ENCODE measurements around the gene TRIM26.
"Not testable (repeated sequence)": the region's sequence is repeated elsewhere in the genome, so short reads cannot be mapped to it uniquely, and the experiment has no call there.

TRIM26 gene

GRCh38 chr6:30172681-30173080 lies 40.5 kb downstream of the TRIM26 start:
- H3K4me3 ChIP-seq (ENCODE audit: control insufficient read depth in 1 of 7, extremely low read depth in 1 of 7, insufficient read depth in 4 of 7, low read depth in 2 of 7, low read length in 6 of 7): no peak overlapping the region
- no peaks in the 10 kb centered on the region for H3K36me3 ChIP-seq (ENCODE audit: control insufficient read depth in 4 of 4, insufficient read depth in 4 of 4, low read length in 3 of 4)
- DNase-seq: no peak
- ChIA-PET POLR2A (no interaction called here), CTCF (interaction anchor here (1.1 kb wide), 1 partner anchor 159 kb away, joined by 4 read pairs; no protein-coding TSS in a partner anchor)
- H3K27me3 ChIP-seq (replicated peaks in 2 of 5; ENCODE audit: control insufficient read depth in 4 of 5, insufficient read depth in 5 of 5, low read length in 4 of 5): peaks cover 7 to 67% (median 28%) of the 10 kb centered on the region in 5 experiments
- H3K27ac ChIP-seq (ENCODE audit: insufficient read depth in 1 of 2, low read depth in 1 of 2, low read length in 2 of 2, poor library complexity in 1 of 2, severe bottlenecking in 2 of 2): no peak overlapping the region
- WGBS (ENCODE audit: insufficient coverage): 95% methylated on average over 4 of the region's 4 CpGs
- H3K4me1 ChIP-seq (ENCODE audit: control extremely low read depth in 1 of 4, control insufficient read depth in 4 of 4, insufficient read depth in 4 of 4, low read length in 3 of 4): peaks cover 0 to 23% (median 18%) of the 10 kb centered on the region in 4 experiments
- H3K9me3 ChIP-seq (ENCODE audit: control extremely low read depth in 1 of 5, control insufficient read depth in 4 of 5, insufficient read depth in 2 of 5, low read depth in 1 of 5, low read length in 4 of 5): no peaks in the 10 kb centered on the region

GRCh38 chr6:30171677-30172471 lies 41.3 kb downstream of the TRIM26 start:
- H3K36me3 ChIP-seq (ENCODE audit: control insufficient read depth in 4 of 4, insufficient read depth in 4 of 4, low read length in 3 of 4): no peaks in the 10 kb centered on the region
- no peak overlapping the region for H3K27ac ChIP-seq (ENCODE audit: insufficient read depth in 1 of 2, low read depth in 1 of 2, low read length in 2 of 2, poor library complexity in 1 of 2, severe bottlenecking in 2 of 2)
- no peaks in the 10 kb centered on the region for H3K9me3 ChIP-seq (ENCODE audit: control extremely low read depth in 1 of 5, control insufficient read depth in 4 of 5, insufficient read depth in 2 of 5, low read depth in 1 of 5, low read length in 4 of 5)
- 6% methylated on average over 54 of the region's 62 CpGs for WGBS (ENCODE audit: insufficient coverage)
- ChIA-PET POLR2A (no interaction called here), CTCF (interaction anchor here (0.7 to 2.2 kb wide), 9 partner anchors 8 to 158 kb away, joined by 3 to 13 read pairs (median 3); no protein-coding TSS in a partner anchor)
- H3K4me3 ChIP-seq (ENCODE audit: control insufficient read depth in 1 of 7, extremely low read depth in 1 of 7, insufficient read depth in 4 of 7, low read depth in 2 of 7, low read length in 6 of 7): peak overlapping the region in 4 of 7 experiments; percentile 12 to 54 (median 36)
- DNase-seq: peak in 1 of 3 donors; percentile 31
- H3K4me1 ChIP-seq (ENCODE audit: control extremely low read depth in 1 of 4, control insufficient read depth in 4 of 4, insufficient read depth in 4 of 4, low read length in 3 of 4): peaks cover 3 to 31% (median 24%) of the 10 kb centered on the region in 4 experiments
- peaks cover 4 to 59% (median 26%) of the 10 kb centered on the region in 5 experiments for H3K27me3 ChIP-seq (replicated peaks in 2 of 5; ENCODE audit: control insufficient read depth in 4 of 5, insufficient read depth in 5 of 5, low read length in 4 of 5)

- POLR2A ChIA-PET: interaction anchor here (0.8 kb wide), 1 partner anchor 19 kb away, joined by 3 read pairs; no protein-coding TSS in a partner anchor
- Histone ChIP-seq H3K9me3 (ENCODE audit: control extremely low read depth in 1 of 5, control insufficient read depth in 4 of 5, insufficient read depth in 2 of 5, low read depth in 1 of 5, low read length in 4 of 5) (no peaks in the 10 kb centered on the region), H3K4me3 (ENCODE audit: control insufficient read depth in 1 of 7, extremely low read depth in 1 of 7, insufficient read depth in 4 of 7, low read depth in 2 of 7, low read length in 6 of 7) (no peak overlapping the region), H3K4me1 (ENCODE audit: control extremely low read depth in 1 of 4, control insufficient read depth in 4 of 4, insufficient read depth in 4 of 4, low read length in 3 of 4) (peaks cover 3 to 32% (median 24%) of the 10 kb centered on the region in 4 experiments), H3K27ac (ENCODE audit: insufficient read depth in 1 of 2, low read depth in 1 of 2, low read length in 2 of 2, poor library complexity in 1 of 2, severe bottlenecking in 2 of 2) (no peak overlapping the region), H3K36me3 (ENCODE audit: control insufficient read depth in 4 of 4, insufficient read depth in 4 of 4, low read length in 3 of 4) (no peaks in the 10 kb centered on the region), H3K27me3 (replicated peaks in 2 of 5; ENCODE audit: control insufficient read depth in 4 of 5, insufficient read depth in 5 of 5, low read length in 4 of 5) (peaks cover 3 to 45% (median 22%) of the 10 kb centered on the region in 5 experiments)
- whole genome bisulfite sequencing (ENCODE audit: insufficient coverage): 35% methylated on average over 7 of the region's 7 CpGs
- peak; percentile 74 to 87 (median 80) for DNase-seq
- CTCF ChIA-PET: interaction anchor here (0.9 to 2.2 kb wide), 7 partner anchors 17 to 68 kb away, joined by 3 to 13 read pairs (median 5); no protein-coding TSS in a partner anchor
These were observed 43.3 kb downstream of the TRIM26 start for GRCh38 chr6:30169658-30170614.

- H3K36me3 ChIP-seq (ENCODE audit: control insufficient read depth in 4 of 4, insufficient read depth in 4 of 4, low read length in 3 of 4): no peaks in the 10 kb centered on the region
- no peak overlapping the region for H3K27ac ChIP-seq (ENCODE audit: insufficient read depth in 1 of 2, low read depth in 1 of 2, low read length in 2 of 2, poor library complexity in 1 of 2, severe bottlenecking in 2 of 2)
- no CpG with 5 or more reads among the region's 1 CpG for WGBS (ENCODE audit: insufficient coverage)
- no peak overlapping the region for H3K4me3 ChIP-seq (ENCODE audit: control insufficient read depth in 1 of 7, extremely low read depth in 1 of 7, insufficient read depth in 4 of 7, low read depth in 2 of 7, low read length in 6 of 7)
- H3K9me3 ChIP-seq (ENCODE audit: control extremely low read depth in 1 of 5, control insufficient read depth in 4 of 5, insufficient read depth in 2 of 5, low read depth in 1 of 5, low read length in 4 of 5): no peaks in the 10 kb centered on the region
- H3K27me3 ChIP-seq (replicated peaks in 2 of 5; ENCODE audit: control insufficient read depth in 4 of 5, insufficient read depth in 5 of 5, low read length in 4 of 5): peaks cover 3 to 35% (median 20%) of the 10 kb centered on the region in 5 experiments
- peaks cover 3 to 39% (median 30%) of the 10 kb centered on the region in 4 experiments for H3K4me1 ChIP-seq (ENCODE audit: control extremely low read depth in 1 of 4, control insufficient read depth in 4 of 4, insufficient read depth in 4 of 4, low read length in 3 of 4)
- ChIA-PET POLR2A (no interaction called here), CTCF (interaction anchor here (0.8 to 3.0 kb wide), 11 partner anchors 13 to 149 kb away, joined by 3 to 27 read pairs (median 4); partner anchors contain the start of gene TRIM40)
- DNase-seq: no peak
These were observed 44.5 kb downstream of the TRIM26 start for GRCh38 chr6:30168741-30169140.

GRCh38 chr6:30167101-30167500 lies 46.1 kb downstream of the TRIM26 start:
- ChIA-PET CTCF (interaction anchor here (0.9 to 3.0 kb wide), 9 partner anchors 15 to 319 kb away, joined by 3 to 27 read pairs (median 5); partner anchors contain the start of gene TRIM40), POLR2A (interaction anchor here (0.9 kb wide), 1 partner anchor 12 kb away, joined by 3 read pairs; no protein-coding TSS in a partner anchor)
- WGBS (ENCODE audit: insufficient coverage): 8% methylated on average over 3 of the region's 6 CpGs
- Histone ChIP-seq H3K27ac (ENCODE audit: insufficient read depth in 1 of 2, low read depth in 1 of 2, low read length in 2 of 2, poor library complexity in 1 of 2, severe bottlenecking in 2 of 2) (no peak overlapping the region), H3K9me3 (ENCODE audit: control extremely low read depth in 1 of 5, control insufficient read depth in 4 of 5, insufficient read depth in 2 of 5, low read depth in 1 of 5, low read length in 4 of 5) (no peaks in the 10 kb centered on the region), H3K27me3 (replicated peaks in 2 of 5; ENCODE audit: control insufficient read depth in 4 of 5, insufficient read depth in 5 of 5, low read length in 4 of 5) (peaks cover 3 to 20% (median 10%) of the 10 kb centered on the region in 5 experiments), H3K36me3 (ENCODE audit: control insufficient read depth in 4 of 4, insufficient read depth in 4 of 4, low read length in 3 of 4) (no peaks in the 10 kb centered on the region), H3K4me3 (ENCODE audit: control insufficient read depth in 1 of 7, extremely low read depth in 1 of 7, insufficient read depth in 4 of 7, low read depth in 2 of 7, low read length in 6 of 7) (no peak overlapping the region), H3K4me1 (ENCODE audit: control extremely low read depth in 1 of 4, control insufficient read depth in 4 of 4, insufficient read depth in 4 of 4, low read length in 3 of 4) (peaks cover 3 to 49% (median 35%) of the 10 kb centered on the region in 4 experiments)
- DNase-seq: peak in 2 of 3 donors; percentile 51 to 54

- H3K9me3 ChIP-seq (ENCODE audit: control extremely low read depth in 1 of 5, control insufficient read depth in 4 of 5, insufficient read depth in 2 of 5, low read depth in 1 of 5, low read length in 4 of 5); H3K4me3 ChIP-seq (ENCODE audit: control insufficient read depth in 1 of 7, extremely low read depth in 1 of 7, insufficient read depth in 4 of 7, low read depth in 2 of 7, low read length in 6 of 7); H3K36me3 ChIP-seq (ENCODE audit: control insufficient read depth in 4 of 4, insufficient read depth in 4 of 4, low read length in 3 of 4); H3K27me3 ChIP-seq (replicated peaks in 2 of 5; ENCODE audit: control insufficient read depth in 4 of 5, insufficient read depth in 5 of 5, low read length in 4 of 5); DNase-seq; POLR2A ChIA-PET; H3K27ac ChIP-seq (ENCODE audit: insufficient read depth in 1 of 2, low read depth in 1 of 2, low read length in 2 of 2, poor library complexity in 1 of 2, severe bottlenecking in 2 of 2): not testable (repeated sequence)
- H3K4me1 ChIP-seq (ENCODE audit: control extremely low read depth in 1 of 4, control insufficient read depth in 4 of 4, insufficient read depth in 4 of 4, low read length in 3 of 4): peaks cover 3 to 46% (median 29%) of the 10 kb centered on the region in 4 experiments
- no CpG with 5 or more reads among the region's 1 CpG for WGBS (ENCODE audit: insufficient coverage)
- CTCF ChIA-PET: interaction anchor here (1.3 kb wide), 1 partner anchor 61 kb away, joined by 3 read pairs; no protein-coding TSS in a partner anchor
These were observed 48.0 kb downstream of the TRIM26 start for GRCh38 chr6:30165238-30165637.
